ENCODE results near the gene OR9K2.
A peak's percentile ranks its signal among the peaks of the same experiment; 100 is the strongest.
"Not testable (repeated sequence)": the region's sequence is repeated elsewhere in the genome, so short reads cannot be mapped to it uniquely, and the experiment has no call there.

The OR9K2 gene, protein sequence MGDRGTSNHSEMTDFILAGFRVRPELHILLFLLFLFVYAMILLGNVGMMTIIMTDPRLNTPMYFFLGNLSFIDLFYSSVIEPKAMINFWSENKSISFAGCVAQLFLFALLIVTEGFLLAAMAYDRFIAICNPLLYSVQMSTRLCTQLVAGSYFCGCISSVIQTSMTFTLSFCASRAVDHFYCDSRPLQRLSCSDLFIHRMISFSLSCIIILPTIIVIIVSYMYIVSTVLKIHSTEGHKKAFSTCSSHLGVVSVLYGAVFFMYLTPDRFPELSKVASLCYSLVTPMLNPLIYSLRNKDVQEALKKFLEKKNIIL

DNA sequence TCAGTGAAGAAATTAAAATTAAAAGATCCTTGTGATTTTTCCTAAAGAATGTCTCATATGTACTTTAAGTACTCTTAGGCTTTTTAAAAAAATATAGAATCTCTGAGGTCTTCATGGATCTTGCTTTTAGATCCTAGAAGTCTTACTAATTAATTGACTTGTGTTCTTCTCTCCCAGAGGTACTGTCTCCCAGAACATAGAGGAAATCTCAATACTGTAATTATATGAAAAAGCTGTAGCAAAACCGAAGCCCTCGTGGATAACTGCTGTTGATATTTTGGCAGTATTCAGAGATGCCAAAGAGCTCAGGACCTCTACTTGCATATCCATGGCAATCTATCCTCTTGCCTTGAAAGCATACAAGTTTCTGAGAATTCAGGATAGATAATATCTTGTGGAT lies at the start of gene OR9K2:
Gene OR9K2, plus strand, starts transcription at position 301 of the 400 bp plus-strand sequence. CDS start 3,429 bp downstream, outside the sequence.
- DNase-seq (ENCODE audit: low spot score) = no peak

- no peak for DNase-seq (ENCODE audit: low spot score)
These were observed 33.6 kb upstream of the OR9K2 start for GRCh38 chr12:55092579-55092978.

DNA sequence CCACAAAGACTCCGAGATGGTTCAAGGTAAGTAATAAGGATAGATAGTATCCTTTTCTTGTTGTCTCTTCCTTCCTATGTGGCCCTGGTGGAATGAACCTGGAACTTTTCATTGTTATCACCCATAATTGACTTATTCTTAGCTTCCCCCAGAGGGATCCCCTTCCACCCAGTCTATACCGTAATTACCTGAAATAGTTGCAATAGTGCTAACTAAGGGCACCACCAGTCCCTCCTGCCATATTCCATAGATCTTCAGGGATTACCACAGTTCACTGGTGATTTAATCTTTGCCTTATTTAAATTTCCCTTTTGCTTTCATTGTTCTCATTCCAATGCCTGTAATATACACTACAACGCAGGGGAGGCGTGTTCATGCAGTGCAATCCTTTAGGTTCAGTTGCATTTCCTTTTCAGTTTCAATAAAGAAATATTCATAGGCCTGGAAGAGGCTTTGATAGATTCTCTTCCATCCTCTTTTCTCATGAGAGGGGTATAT lies 13.8 kb upstream of the OR9K2 start:
- no peak for DNase-seq (ENCODE audit: low spot score)

- DNase-seq (ENCODE audit: low spot score) = no peak
These were observed 10.1 kb upstream of the OR9K2 start for GRCh38 chr12:55116152-55116551.

DNA sequence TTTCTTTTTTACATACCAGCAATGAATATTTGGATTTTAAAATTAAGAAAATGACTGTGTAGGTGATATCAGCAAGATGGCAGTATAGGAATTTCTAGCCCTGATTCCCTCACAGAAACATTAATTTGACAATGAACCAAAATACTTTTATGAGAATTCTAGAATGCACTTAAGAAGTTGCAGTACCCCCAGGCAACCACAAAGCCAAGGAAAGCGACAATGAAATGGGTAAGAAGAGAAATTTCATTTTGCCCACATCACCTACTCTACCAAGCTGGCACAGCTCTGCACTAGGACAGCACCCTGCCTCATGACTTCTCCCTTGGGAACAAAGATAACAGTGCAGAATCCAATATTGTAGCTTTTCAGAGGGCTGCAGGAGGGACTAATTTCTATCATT lies 6.6 kb downstream of the OR9K2 start:
- DNase-seq (ENCODE audit: low spot score) = no peak

GRCh38 chr12:55142669-55143565 lies 16.7 kb downstream of the OR9K2 start:
- DNase-seq (ENCODE audit: low spot score) = peak; percentile 28

GRCh38 chr12:55143566-55143870 lies 17.3 kb downstream of the OR9K2 start:
- DNase-seq (ENCODE audit: low spot score) = no peak

DNA sequence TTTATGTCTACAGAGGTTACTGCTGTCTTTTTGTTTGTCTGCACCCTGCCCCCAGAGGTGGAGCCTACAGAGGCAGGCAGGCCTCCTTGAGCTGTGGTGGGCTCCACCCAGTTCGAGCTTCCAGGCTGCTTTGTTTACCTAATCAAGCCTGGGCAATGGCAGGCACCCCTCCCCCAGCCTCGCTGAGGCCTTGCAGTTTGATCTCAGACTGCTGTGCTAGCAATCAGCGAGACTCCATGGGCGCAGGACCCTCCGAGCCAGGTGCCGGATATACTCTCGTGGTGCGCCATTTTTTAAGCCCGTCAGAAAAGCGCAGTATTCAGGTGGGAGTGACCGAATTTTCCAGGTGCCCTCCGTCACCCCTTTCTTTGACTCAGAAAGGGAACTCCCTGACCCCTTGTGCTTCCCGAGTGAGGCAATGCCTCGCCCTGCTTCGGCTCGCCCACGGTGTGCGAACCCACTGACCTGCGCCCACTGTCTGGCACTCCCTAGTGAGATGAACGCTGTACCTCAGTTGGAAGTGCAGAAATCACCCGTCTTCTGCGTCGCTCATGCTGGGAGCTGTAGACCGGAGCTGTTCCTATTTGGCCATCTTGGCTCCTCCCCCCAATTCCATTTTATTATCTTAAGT lies 40.9 kb downstream of the OR9K2 start:
- not testable (repeated sequence) for DNase-seq (ENCODE audit: low spot score)

DNA sequence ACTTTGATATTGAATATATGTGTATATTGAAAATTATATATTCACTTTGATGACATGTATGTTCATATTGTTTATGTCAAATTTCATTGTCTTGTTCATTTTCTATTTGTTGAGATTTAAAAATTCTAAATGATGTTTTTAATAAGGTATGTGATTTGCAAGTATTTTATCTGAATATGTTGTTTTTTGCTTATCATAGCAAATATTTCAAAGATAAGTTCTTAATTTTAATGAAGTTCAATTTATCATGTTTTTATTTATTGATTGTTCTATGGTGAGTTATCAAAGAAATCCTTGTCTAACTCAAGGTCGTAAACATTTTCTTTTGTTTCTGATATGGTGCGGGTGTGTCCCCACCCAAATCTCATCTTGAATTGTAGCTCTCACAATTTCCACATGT lies 45.2 kb downstream of the OR9K2 start:
- DNase-seq (ENCODE audit: low spot score) = no peak

GRCh38 chr12:55171846-55172245 lies 45.6 kb downstream of the OR9K2 start:
- DNase-seq (ENCODE audit: low spot score) = not testable (repeated sequence)

GRCh38 chr12:55172686-55173085 lies 46.5 kb downstream of the OR9K2 start:
- no peak for DNase-seq (ENCODE audit: low spot score)

DNA sequence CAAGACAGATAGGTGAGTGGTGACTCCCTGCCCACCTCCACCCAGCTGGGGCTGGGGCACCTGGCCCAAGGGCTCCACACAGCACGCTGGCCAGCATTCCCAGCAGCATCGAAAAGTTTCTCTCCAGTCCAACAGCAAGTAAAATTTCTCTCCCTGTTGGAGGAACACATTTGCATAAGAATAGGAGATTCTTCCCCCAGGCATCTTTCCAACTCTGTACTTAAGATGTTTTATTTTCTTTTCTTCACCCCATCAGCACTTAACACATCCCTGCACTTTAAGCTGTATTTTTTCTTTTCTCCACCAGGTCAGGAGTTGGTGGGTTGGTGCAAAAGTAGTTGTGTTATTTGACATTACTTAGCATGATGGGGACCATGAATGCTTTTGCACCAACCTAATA lies 47.2 kb downstream of the OR9K2 start:
- no peak for DNase-seq (ENCODE audit: low spot score)
